ENCODE results near the gene GPR158. TPM values are rescaled to one million over a fixed set of nuclear protein-coding genes. Genes with fewer than 3 reads are reported as not detected.
A peak's percentile ranks its signal among the peaks of the same experiment; 100 is the strongest.
"Not testable (repeated sequence)": the region's sequence is repeated elsewhere in the genome, so short reads cannot be mapped to it uniquely, and the experiment has no call there.

The GPR158 gene, protein sequence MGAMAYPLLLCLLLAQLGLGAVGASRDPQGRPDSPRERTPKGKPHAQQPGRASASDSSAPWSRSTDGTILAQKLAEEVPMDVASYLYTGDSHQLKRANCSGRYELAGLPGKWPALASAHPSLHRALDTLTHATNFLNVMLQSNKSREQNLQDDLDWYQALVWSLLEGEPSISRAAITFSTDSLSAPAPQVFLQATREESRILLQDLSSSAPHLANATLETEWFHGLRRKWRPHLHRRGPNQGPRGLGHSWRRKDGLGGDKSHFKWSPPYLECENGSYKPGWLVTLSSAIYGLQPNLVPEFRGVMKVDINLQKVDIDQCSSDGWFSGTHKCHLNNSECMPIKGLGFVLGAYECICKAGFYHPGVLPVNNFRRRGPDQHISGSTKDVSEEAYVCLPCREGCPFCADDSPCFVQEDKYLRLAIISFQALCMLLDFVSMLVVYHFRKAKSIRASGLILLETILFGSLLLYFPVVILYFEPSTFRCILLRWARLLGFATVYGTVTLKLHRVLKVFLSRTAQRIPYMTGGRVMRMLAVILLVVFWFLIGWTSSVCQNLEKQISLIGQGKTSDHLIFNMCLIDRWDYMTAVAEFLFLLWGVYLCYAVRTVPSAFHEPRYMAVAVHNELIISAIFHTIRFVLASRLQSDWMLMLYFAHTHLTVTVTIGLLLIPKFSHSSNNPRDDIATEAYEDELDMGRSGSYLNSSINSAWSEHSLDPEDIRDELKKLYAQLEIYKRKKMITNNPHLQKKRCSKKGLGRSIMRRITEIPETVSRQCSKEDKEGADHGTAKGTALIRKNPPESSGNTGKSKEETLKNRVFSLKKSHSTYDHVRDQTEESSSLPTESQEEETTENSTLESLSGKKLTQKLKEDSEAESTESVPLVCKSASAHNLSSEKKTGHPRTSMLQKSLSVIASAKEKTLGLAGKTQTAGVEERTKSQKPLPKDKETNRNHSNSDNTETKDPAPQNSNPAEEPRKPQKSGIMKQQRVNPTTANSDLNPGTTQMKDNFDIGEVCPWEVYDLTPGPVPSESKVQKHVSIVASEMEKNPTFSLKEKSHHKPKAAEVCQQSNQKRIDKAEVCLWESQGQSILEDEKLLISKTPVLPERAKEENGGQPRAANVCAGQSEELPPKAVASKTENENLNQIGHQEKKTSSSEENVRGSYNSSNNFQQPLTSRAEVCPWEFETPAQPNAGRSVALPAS (N-terminal part only)
- under 1 TPM; 0.17 to 0.38 (median 0.22) TPM for polyA plus RNA-seq (ENCODE audit: insufficient read length in 3 of 3)
- long read RNA-seq, donor 1 = 0 reads
- long read RNA-seq, donor 2 = 0 reads
- long read RNA-seq, donor 3 = 0 reads
- long read RNA-seq, donor 4 = 0 reads
- long read RNA-seq, donor 5 = 0 reads
- long read RNA-seq, donor 6 = 0 reads
- long read RNA-seq, donor 7 = 0 reads
- long read RNA-seq, donor 8 = 0 reads
- long read RNA-seq, donor 9 = 0 reads
- long read RNA-seq, donor 10 = 0 reads
- long read RNA-seq, donor 11 = 0 reads
- long read RNA-seq, donor 12 = 0 reads
- long read RNA-seq, donor 13 = 0 reads
- long read RNA-seq, donor 14 = 0 reads
- long read RNA-seq, donor 15 = 0 reads
- long read RNA-seq, donor 16 = 0 reads

GRCh38 chr10:25174461-25175230 lies at the start of gene GPR158:
Gene GPR158 (plus strand): TSS chr10:25175001. CDS start chr10:25175421, 420 bp downstream.
- DNase-seq (ENCODE audit: extremely low read depth in 1 of 11, low read depth in 9 of 11, low spot score in 4 of 11) = peak; percentile 85 to 96 (median 92)

- peak in 10 of 11 donors; percentile 50 to 79 (median 66) for DNase-seq (ENCODE audit: extremely low read depth in 1 of 11, low read depth in 9 of 11, low spot score in 4 of 11)
Observed at GRCh38 chr10:25125201-25125611, 49.6 kb upstream of the GPR158 start.

- no peak for DNase-seq (ENCODE audit: extremely low read depth in 1 of 11, low read depth in 9 of 11, low spot score in 4 of 11)
Observed at GRCh38 chr10:25129592-25129991, 45.2 kb upstream of the GPR158 start.

GRCh38 chr10:25130906-25131305 lies 43.9 kb upstream of the GPR158 start:
- DNase-seq (ENCODE audit: extremely low read depth in 1 of 11, low read depth in 9 of 11, low spot score in 4 of 11) = no peak

- no peak for DNase-seq (ENCODE audit: extremely low read depth in 1 of 11, low read depth in 9 of 11, low spot score in 4 of 11)
Observed at GRCh38 chr10:25142116-25142864, 32.5 kb upstream of the GPR158 start.

DNA sequence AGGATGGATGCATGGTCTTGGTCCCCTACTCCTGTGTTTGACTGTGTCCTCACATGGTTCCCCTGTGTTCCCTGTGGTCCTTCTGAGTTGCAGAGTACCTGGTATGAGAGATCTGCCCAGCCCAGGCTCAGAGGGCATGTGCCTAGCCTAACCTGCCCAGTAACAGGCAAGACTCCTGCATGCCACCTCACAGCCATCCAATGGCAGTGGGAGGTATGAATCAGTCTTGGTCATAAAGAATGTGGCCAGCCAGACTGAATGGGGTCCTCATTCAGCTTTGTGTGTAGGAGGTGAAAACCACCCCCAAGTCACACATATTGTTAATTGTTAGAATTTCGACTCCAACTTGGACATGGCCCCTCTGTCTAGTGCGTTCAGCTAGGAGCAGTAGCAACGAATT lies 17.2 kb upstream of the GPR158 start:
- no peak for DNase-seq (ENCODE audit: extremely low read depth in 1 of 11, low read depth in 9 of 11, low spot score in 4 of 11)

GRCh38 chr10:25159591-25159990 lies 15.2 kb upstream of the GPR158 start:
- DNase-seq (ENCODE audit: extremely low read depth in 1 of 11, low read depth in 9 of 11, low spot score in 4 of 11) = no peak

GRCh38 chr10:25162391-25162790 lies 12.4 kb upstream of the GPR158 start:
- no peak for DNase-seq (ENCODE audit: extremely low read depth in 1 of 11, low read depth in 9 of 11, low spot score in 4 of 11)

- DNase-seq (ENCODE audit: extremely low read depth in 1 of 11, low read depth in 9 of 11, low spot score in 4 of 11) = not testable (repeated sequence)
Observed at GRCh38 chr10:25163464-25163863, 11.3 kb upstream of the GPR158 start.

DNA sequence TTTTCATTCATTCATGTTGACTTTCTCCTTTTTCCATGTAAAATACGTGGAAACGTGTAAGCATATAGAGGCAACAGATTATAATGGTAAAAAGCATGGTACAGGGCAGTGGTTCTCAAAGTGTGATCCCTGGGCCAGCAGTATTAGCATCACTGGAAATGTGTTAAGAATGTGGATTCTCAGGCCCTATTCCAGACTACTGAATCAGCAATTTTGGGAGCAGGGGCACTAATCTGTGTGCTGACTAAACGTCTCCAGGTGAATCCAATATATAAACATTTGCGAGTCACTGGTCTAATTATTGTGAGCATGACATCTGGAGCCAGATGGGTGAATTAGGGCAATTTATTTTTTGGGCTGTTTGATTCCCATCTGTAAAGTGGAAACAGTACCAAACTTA lies 5.1 kb upstream of the GPR158 start:
- no peak for DNase-seq (ENCODE audit: extremely low read depth in 1 of 11, low read depth in 9 of 11, low spot score in 4 of 11)

DNA sequence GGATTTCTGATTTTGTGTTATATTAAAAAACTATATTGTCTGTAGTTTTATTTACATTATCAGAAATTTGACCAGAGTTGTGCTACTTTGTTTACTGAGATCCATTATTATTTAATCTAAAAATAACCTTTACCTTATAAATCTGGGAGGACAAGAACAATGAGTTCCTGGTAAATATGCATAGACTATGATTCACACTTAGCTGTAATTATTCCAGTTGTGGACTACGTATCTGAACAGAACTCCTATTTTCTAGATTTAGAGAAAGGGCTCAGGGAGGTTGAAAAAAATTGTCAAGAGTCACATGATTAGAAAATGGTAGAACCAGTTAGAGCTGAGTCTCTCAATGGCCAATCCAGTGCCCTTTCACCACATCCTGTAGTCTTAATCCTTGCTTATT lies 4.2 kb upstream of the GPR158 start:
- DNase-seq (ENCODE audit: extremely low read depth in 1 of 11, low read depth in 9 of 11, low spot score in 4 of 11) = no peak

DNA sequence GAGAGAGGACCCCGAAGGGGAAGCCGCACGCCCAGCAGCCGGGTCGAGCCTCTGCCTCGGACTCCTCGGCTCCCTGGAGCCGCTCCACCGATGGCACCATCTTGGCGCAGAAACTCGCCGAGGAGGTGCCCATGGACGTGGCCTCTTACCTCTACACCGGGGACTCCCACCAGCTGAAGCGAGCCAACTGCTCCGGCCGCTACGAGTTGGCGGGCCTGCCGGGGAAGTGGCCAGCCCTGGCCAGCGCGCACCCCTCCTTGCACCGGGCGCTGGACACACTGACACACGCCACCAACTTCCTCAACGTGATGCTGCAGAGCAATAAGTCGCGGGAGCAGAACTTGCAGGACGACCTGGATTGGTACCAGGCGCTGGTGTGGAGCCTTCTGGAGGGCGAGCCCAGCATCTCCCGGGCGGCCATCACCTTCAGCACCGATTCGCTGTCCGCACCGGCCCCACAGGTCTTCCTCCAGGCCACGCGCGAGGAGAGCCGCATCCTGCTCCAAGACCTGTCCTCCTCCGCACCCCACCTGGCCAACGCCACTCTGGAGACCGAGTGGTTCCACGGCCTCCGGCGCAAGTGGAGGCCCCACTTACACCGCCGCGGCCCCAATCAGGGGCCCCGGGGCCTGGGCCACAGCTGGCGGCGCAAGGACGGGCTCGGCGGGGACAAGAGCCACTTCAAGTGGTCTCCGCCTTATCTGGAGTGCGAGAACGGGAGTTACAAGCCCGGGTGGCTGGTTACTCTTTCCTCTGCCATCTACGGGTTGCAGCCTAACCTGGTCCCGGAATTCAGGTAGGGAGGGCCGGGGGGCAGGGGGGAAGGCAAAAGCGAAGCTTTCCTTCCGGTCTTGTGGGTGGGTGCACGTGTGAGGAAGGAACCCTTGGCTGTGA lies 973 bp downstream of the GPR158 start:
- peak in 2 of 11 donors; percentile 24 to 42 for DNase-seq (ENCODE audit: extremely low read depth in 1 of 11, low read depth in 9 of 11, low spot score in 4 of 11)

- DNase-seq (ENCODE audit: extremely low read depth in 1 of 11, low read depth in 9 of 11, low spot score in 4 of 11) = no peak
Observed at GRCh38 chr10:25176421-25176968, 1.7 kb downstream of the GPR158 start.

DNA sequence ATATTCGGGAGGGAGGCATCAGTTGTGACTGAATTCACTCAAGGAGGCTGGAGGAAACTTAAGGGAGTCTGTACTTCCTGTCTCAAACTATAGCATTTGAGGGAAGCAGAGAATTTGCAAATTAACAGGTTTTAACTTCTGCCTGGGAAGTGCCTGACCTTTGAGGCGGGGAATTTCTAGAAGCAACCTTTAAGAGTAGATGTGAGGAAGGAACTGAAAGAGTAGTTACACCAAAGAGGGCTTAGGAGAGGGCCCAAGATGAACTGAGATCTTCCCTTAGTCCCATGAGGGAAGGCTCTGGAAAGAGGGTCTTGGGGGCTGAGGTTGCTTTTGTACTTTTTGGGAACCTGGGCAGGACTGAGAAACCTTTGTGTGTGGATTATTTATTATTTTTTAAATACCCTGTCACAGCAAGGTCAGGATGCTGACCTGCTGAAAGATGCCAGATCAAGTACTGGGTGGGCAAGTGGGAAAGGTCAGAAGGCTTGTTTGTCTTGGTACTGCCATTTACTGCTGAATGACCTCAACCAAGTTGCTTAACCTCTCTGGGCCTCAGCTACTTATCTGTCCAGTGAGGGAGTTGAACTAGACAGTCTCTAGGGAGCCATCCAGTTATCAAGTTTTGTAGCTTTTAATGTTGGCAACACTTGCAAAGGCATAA lies 2.4 kb downstream of the GPR158 start:
- DNase-seq (ENCODE audit: extremely low read depth in 1 of 11, low read depth in 9 of 11, low spot score in 4 of 11) = no peak

DNA sequence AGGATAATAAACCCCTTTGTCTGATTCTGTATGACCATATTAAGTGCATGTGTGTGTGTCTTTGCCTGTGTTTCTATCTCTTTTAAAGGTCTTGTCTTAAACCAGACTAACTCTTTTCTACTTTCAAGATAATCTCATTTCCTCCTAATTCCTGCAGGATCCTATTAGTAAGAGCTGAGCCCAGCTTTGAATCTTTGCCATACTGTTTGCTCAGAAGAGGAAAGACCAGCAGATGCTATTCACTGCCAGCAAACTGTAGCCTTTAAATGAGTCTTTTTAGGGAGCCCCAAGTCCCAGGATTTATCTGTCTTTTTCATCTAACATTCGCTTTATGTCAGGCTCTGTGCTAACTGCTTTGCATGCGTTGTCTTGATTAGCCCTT lies 2.9 kb downstream of the GPR158 start:
- no peak for DNase-seq (ENCODE audit: extremely low read depth in 1 of 11, low read depth in 9 of 11, low spot score in 4 of 11)

GRCh38 chr10:25178411-25178810 lies 3.6 kb downstream of the GPR158 start:
- no peak for DNase-seq (ENCODE audit: extremely low read depth in 1 of 11, low read depth in 9 of 11, low spot score in 4 of 11)
